GM20431 (cell line): ENCODE measurements around the gene HIC2.
"Not testable (repeated sequence)": the region's sequence is repeated elsewhere in the genome, so short reads cannot be mapped to it uniquely, and the experiment has no call there.

Experiments
- in situ Hi-C: fragments of 300-500 bp; cut with MseI, MboI; formaldehyde crosslinking; loops from one replicate; pipeline ENCODE4 v1.15.0; 2020; ENCODE audit warnings: low sequenced_read_pairs; ENCODE audit not compliant: unreplicated experiment

The HIC2 gene

GRCh38 chr22:21449531-21450319, 32.6 kb downstream of the HIC2 start:
- in situ Hi-C loops = no loop called here

GRCh38 chr22:21450320-21450831, 33.2 kb downstream of the HIC2 start:
- in situ Hi-C loops = no loop called here

DNA sequence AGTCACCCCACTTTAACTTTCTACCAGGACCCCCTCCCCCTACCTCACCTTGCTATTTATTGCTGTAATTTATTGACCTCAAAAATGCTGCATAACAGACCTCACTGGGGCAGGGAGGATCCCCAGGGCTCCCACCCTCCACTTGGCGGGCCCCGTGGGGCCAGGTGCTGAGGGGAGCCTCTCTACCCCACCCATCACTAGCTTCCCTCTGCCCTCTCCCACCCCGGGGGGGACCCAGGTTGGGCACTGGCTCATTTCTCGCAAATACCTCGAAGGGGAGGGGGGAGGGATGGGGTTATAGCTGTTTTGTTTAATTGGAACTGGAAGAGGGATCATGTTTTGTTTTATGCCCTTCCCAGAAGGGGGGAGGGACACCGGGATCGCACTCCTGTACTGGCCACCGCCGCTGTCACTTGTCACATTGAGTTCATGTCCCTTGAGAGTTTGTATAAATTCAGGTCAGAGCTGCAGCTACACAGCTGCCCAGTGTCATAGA, 33.7 kb downstream of the HIC2 start:
- in situ Hi-C loops = no loop called here

- in situ Hi-C loops = no loop called here
Measured at GRCh38 chr22:21451545-21452520, 34.7 kb downstream of the HIC2 start.

- in situ Hi-C loops = not testable (repeated sequence)
Measured at GRCh38 chr22:21452666-21453065, 35.5 kb downstream of the HIC2 start.

- in situ Hi-C loops = not testable (repeated sequence)
Measured at GRCh38 chr22:21454998-21455333, 37.8 kb downstream of the HIC2 start.

DNA sequence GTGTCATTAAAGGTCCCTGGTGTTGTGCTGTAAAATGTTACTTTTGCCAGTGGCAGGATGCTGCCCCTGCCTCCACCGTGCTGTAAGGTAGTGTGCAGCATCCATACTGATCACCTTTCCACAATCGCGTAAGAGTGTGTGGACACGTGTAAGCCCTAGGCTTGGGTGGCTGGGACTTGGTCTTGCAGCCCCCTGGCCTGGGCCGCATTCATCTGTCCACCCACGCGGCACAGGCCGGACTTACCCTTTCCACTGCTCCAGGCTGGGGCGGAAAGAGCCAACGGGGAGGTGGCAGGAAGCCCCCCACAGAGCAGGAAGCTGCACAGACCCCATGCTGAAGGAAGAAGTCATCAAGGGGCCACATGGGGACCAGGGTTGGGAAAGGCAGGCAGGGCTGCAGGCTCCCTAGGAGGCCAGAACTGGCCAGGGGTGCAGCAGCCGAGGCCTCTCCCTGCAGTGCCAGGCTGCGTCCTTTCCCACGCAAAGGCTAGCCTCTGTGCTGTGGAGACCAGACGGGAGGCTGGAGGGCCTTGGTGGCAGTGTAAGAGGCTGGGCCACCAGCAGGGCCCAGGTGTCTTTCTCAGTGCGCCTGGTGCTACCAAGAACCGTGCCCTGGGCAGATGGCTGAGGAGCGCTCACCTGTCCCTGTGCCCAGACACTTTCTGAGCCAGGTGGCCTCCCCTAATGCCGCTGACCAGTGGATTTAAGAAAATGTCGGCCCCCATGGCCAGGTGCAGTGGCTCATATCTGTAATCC, 38.3 kb downstream of the HIC2 start:
- in situ Hi-C loops = no loop called here

DNA sequence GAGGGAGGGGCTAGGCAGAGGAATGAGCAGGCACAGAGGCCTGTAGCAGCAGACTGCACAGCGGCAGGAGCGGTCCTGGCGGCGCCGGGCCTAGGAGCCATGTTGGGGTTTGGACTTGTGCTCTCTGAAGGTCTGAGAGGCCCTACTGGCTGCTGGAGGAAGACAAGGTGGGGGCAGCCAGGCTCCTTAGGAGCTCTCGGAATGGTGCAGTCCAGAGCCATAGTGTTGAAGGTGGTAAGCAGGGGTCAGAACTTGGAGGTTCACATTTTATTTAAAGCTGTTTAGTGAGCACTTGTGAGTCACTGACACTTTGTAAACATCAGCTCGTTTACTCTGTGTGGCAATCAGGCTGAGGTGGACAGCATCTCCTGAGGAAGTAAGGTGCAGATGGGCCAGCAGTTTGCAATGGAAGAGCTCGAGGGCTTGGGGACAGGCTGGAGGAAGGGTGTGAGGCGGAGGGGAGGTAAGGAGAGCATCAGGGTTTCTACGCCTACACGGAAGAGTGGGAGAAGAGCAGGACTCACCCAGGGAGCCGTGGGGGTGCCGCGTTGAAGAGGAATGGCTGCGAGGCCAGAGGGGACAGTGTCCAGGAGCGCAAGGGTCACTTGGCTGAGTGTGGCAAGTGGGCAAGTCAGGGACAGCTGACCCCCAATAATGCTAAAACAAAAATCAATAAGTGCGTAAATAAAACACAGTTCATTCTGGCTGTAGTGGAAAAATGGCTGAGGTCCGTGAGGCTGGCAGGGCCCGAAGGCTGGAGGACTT, 40.0 kb downstream of the HIC2 start:
- in situ Hi-C loops = no loop called here

DNA sequence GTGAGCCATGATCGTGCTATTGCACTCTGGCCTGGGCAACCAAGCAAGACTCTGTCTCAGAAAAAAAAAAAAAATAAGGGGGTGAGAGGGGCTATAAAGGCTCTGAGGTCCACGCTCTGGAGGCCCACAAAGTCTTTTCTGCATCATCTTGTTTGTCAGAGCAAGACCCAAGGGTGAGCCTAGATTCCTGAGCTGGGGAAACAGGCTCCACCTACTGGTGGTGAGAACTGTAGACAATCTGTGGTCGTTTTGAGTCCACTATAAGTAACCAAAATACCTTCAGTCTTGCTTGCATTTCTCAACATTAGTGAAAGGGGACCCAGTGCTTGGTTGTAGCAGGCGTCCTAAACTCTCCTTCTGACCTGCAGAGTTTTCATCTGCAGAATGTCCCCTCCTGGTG, 45.5 kb downstream of the HIC2 start:
- in situ Hi-C loops = not testable (repeated sequence)

GRCh38 chr22:21467337-21468193, 50.4 kb downstream of the HIC2 start, which contains the start of gene TMEM191C:
TSS of gene TMEM191C (plus strand) at chr22:21467387. CDS start at chr22:21467460, 73 bp downstream.
- in situ Hi-C loops = not testable (repeated sequence)

- in situ Hi-C loops = not testable (repeated sequence)
Measured at GRCh38 chr22:21468194-21469096, 51.3 kb downstream of the HIC2 start.

GRCh38 chr22:21469097-21469994, 52.2 kb downstream of the HIC2 start:
- in situ Hi-C loops = not testable (repeated sequence)

DNA sequence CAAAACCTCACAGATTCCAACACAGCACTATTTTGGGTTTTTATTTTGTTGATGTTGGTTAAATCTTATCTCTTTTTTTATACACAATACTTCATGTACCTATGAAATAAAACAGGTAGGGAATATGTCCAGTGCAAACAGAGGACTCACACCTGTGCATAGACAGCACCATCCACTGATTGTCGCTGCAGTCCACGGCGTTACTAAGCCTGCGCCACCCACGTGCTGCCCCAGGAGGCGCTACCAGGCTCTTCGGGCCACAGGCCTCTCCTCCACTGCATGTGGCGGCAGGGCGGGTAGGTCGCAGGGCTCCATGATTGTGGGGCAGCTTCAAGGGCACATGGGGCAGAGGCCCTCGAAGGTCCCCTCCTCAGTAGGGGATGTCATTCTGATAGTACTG, 55.8 kb downstream of the HIC2 start:
- in situ Hi-C loops = not testable (repeated sequence)

GRCh38 chr22:21473664-21474063, 56.5 kb downstream of the HIC2 start:
- in situ Hi-C loops = not testable (repeated sequence)

- in situ Hi-C loops = not testable (repeated sequence)
Measured at GRCh38 chr22:21484039-21484438, 66.9 kb downstream of the HIC2 start.

GRCh38 chr22:21487723-21488122, 70.6 kb downstream of the HIC2 start:
- in situ Hi-C loops = not testable (repeated sequence)
